Epithelial cell of proximal tubule (primary cell): ENCODE results near the gene OXT. TPM values are rescaled to one million over a fixed set of nuclear protein-coding genes. Genes with fewer than 3 reads are reported as not detected.
"Not testable (repeated sequence)": the region's sequence is repeated elsewhere in the genome, so short reads cannot be mapped to it uniquely, and the experiment has no call there.

Experiments used
- DNase-seq: peaks from one replicate; pipeline ENCODE4 v3.0.0-alpha.2; 2011; ENCODE audit warnings: low read depth
- H3K4me3 ChIP-seq: 2 replicates; pipeline ENCODE4 v1.5.1; 2011; ENCODE audit warnings: low read depth, mild to moderate bottlenecking, low read length
- CTCF ChIP-seq: conservative IDR thresholded peaks from 2 replicates; pipeline ENCODE4 v1.5.1; 2012; ENCODE audit warnings: low read depth, mild to moderate bottlenecking, low read length
- total RNA-seq: library from RNA; depleted of rRNA; stranded (reverse); fragments of >200 nt; gene quantifications from 2 replicates; pipeline ENCODE4 v1.2.3, GENCODE V29; 2015

The OXT gene
- total RNA-seq, 1 donor from 2014 or later = not detected

- peak overlapping the region; percentile 85 for H3K4me3 ChIP-seq
- DNase-seq = no peak
- TF ChIP-seq CTCF = no peak
Observed at GRCh38 chr20:3045042-3045815, 26.2 kb upstream of the OXT start.

GRCh38 chr20:3045816-3046676 lies 25.4 kb upstream of the OXT start, which contains the start of gene MRPS26:
TSS of gene MRPS26 (plus strand) at chr20:3046052. CDS start at chr20:3046069, 17 bp downstream.
- TF ChIP-seq CTCF = no peak
- peak within 1 kb of the TSS; percentile 85 for H3K4me3 ChIP-seq
- no peak for DNase-seq

- DNase-seq = no peak
- peak overlapping the region; percentile 85 for H3K4me3 ChIP-seq
- TF ChIP-seq CTCF = no peak
Observed at GRCh38 chr20:3046677-3047462, 24.6 kb upstream of the OXT start.

- no peak for DNase-seq
- H3K4me3 ChIP-seq = peak overlapping the region; percentile 85
Observed at GRCh38 chr20:3047486-3048419, 23.7 kb upstream of the OXT start.

GRCh38 chr20:3051385-3052019 lies 19.9 kb upstream of the OXT start:
- no peak overlapping the region for H3K4me3 ChIP-seq
- DNase-seq = no peak
- TF ChIP-seq CTCF = peak; percentile 7

More at GRCh38 chr20:3047486-3048419, 23.7 kb upstream of the OXT start:
- no peak for TF ChIP-seq CTCF

- no peak for TF ChIP-seq CTCF
- no peak overlapping the region for H3K4me3 ChIP-seq
- no peak for DNase-seq
Observed at GRCh38 chr20:3059489-3059888, 11.9 kb upstream of the OXT start.

- DNase-seq, H3K4me3 ChIP-seq: not testable (repeated sequence)
Observed at GRCh38 chr20:3064119-3064518, 7.3 kb upstream of the OXT start.
